ENCODE results near the gene PRPF6. TPM values are rescaled to one million over a fixed set of nuclear protein-coding genes. Genes with fewer than 3 reads are reported as not detected.

The PRPF6 gene
- total and polyA plus RNA-seq, 2 experiments from 2014 or later, result 47.1 to 54.8 TPM

DNA sequence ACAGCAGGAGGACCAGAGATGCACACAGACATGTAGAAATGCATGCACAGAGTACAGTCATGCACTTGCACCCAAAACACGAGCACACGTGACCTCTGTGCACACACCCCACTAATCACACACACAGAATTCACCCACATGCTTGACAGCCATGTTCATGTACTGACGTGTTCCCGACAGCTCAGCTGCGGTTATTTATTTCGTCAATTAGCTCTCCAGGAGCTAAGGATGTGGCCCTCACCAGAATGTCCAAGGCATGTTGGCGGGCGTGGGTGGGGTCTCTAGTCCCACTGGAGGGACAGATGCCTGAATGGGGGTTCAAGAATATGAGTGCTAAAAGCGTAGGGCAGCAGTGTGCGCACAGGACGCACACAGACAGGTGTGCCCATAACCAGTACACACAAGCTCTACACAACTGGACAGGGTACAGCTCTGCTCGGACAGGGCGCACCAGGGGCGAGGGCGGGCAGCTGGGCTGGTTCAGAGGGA lies 571 bp upstream of the PRPF6 start:
- Histone ChIP-seq H3K4me2 (ENCODE audit: unreplicated experiment) (peak overlapping the region; percentile 60), H3K9ac (peak overlapping the region; percentile 88; the same call in 1 of the 2 replicates)

DNA sequence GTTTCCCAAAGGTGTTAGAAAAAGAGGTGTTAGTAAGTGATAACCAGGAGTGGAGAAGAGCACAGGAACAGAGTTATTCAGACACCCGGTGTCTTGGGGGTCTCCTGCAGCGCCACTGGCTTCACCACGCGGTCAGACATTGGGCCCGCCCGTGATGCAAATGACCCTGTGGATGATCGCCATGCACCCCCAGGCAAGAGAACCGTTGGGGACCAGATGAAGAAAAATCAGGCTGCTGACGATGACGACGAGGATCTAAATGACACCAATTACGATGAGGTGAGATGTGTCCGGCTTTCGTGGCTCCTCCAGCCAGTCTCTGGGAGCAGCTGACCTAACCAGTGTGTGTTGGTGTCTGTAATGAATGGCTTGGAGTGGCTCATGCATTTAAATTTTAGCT lies 2.0 kb downstream of the PRPF6 start:
- no peak overlapping the region for H2AFZ ChIP-seq
- no peak overlapping the region for H3K4me3 ChIP-seq
- H3K9me2 ChIP-seq (ENCODE audit: insufficient read depth), result no peaks in the 10 kb centered on the region
- H4K20me1 ChIP-seq (ENCODE audit: insufficient read depth), result no peaks in the 10 kb centered on the region
- peaks cover 29% of the 10 kb centered on the region for H3K36me3 ChIP-seq (ENCODE audit: low read depth)
- no peak overlapping the region for H3K4me2 ChIP-seq (ENCODE audit: unreplicated experiment)
- 87 to 91% methylated on average over 14 of the region's 14 CpGs for WGBS, 2 experiments (ENCODE audit: low coverage in 1 of 2, low lambda C conversion rate in 2 of 2, missing lambda C conversion rate in 2 of 2)
- no peak overlapping the region for H3K27ac ChIP-seq
- in situ Hi-C loops (cut with MboI), result no loop called here
- H3F3A ChIP-seq (ENCODE audit: insufficient read depth), result no peaks in the 10 kb centered on the region
- H3K4me1 ChIP-seq (ENCODE audit: insufficient read depth), result peaks cover 14% of the 10 kb centered on the region
- no peak overlapping the region for H3K9ac ChIP-seq
- H3K9me3 ChIP-seq (ENCODE audit: low read depth), result no peaks in the 10 kb centered on the region
- no peak for TF ChIP-seq EZH2phosphoT487 (IDR thresholded peaks at IDR 0.05; ENCODE audit: insufficient read depth, low read depth)
- no peak for DNase-seq
- no peaks in the 10 kb centered on the region for H3K27me3 ChIP-seq (replicated peaks; ENCODE audit: insufficient read depth)
- peaks cover 47% of the 10 kb centered on the region for H3K79me2 ChIP-seq (ENCODE audit: insufficient read depth)

More for the DNA sequence above, 571 bp upstream of the PRPF6 start:
- peak overlapping the region; percentile 88 for H3K4me3 ChIP-seq
- H3K79me2 ChIP-seq (ENCODE audit: insufficient read depth), result peaks cover 42% of the 10 kb centered on the region
- H3F3A ChIP-seq (ENCODE audit: insufficient read depth), result no peaks in the 10 kb centered on the region
- no peaks in the 10 kb centered on the region for H3K9me2 ChIP-seq (ENCODE audit: insufficient read depth)
- H3K27ac ChIP-seq, result no peak overlapping the region
- H4K20me1 ChIP-seq (ENCODE audit: insufficient read depth), result no peaks in the 10 kb centered on the region
- peaks cover 14% of the 10 kb centered on the region for H3K4me1 ChIP-seq (ENCODE audit: insufficient read depth)
- peak overlapping the region; percentile 84 for H2AFZ ChIP-seq
- in situ Hi-C loops (cut with MboI), result no loop called here
- no peaks in the 10 kb centered on the region for H3K9me3 ChIP-seq (ENCODE audit: low read depth)
- whole genome bisulfite sequencing, 2 experiments (ENCODE audit: low coverage in 1 of 2, low lambda C conversion rate in 2 of 2, missing lambda C conversion rate in 2 of 2), result 74 to 75% methylated on average over 15 of the region's 15 CpGs
- no peak for DNase-seq
- no peaks in the 10 kb centered on the region for H3K27me3 ChIP-seq (replicated peaks; ENCODE audit: insufficient read depth)
- TF ChIP-seq EZH2 (IDR thresholded peaks at IDR 0.05; ENCODE audit: insufficient read depth, poor library complexity, severe bottlenecking) (no peak), EZH2phosphoT487 (IDR thresholded peaks at IDR 0.05; ENCODE audit: insufficient read depth, low read depth) (no peak)
- H3K36me3 ChIP-seq (ENCODE audit: low read depth), result peaks cover 18% of the 10 kb centered on the region

DNA sequence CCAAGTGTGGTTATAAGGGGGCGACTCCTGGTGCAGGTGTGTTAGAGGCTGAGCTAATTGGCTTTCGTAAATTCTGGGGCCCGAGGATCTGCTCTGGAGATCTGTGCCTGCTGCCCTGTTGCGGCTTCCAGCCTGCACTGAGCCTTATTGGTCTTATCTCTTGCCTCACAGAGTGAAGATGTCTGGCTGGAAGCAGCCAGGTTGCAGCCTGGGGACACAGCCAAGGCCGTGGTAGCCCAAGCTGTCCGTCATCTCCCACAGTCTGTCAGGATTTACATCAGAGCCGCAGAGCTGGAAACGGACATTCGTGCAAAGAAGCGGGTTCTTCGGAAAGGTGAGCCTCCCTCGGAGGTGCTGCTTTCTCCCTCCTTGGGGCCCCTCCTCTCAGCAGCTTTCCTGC lies 20.0 kb downstream of the PRPF6 start:
- no peaks in the 10 kb centered on the region for H3F3A ChIP-seq (ENCODE audit: insufficient read depth)
- H3K36me3 ChIP-seq (ENCODE audit: low read depth), result peaks cover 18% of the 10 kb centered on the region; the same call in 1 of the 2 replicates
- no peak overlapping the region for H3K9ac ChIP-seq
- TF ChIP-seq EZH2 (IDR thresholded peaks at IDR 0.05; ENCODE audit: insufficient read depth, poor library complexity, severe bottlenecking), result no peak
- TF ChIP-seq EZH2phosphoT487 (IDR thresholded peaks at IDR 0.05; ENCODE audit: insufficient read depth, low read depth), result no peak
- H3K27ac ChIP-seq, result no peak overlapping the region
- no peak overlapping the region for H3K4me3 ChIP-seq
- no peaks in the 10 kb centered on the region for H3K4me1 ChIP-seq (ENCODE audit: insufficient read depth)
- no peak overlapping the region for H2AFZ ChIP-seq
- no peaks in the 10 kb centered on the region for H4K20me1 ChIP-seq (ENCODE audit: insufficient read depth)
- H3K79me2 ChIP-seq (ENCODE audit: insufficient read depth), result no peaks in the 10 kb centered on the region; the same call in 1 of the 2 replicates
- WGBS, 2 experiments (ENCODE audit: low coverage in 1 of 2, low lambda C conversion rate in 2 of 2, missing lambda C conversion rate in 2 of 2), result 92 to 93% methylated on average over 12 of the region's 12 CpGs
- DNase-seq, result no peak
- no peak overlapping the region for H3K4me2 ChIP-seq (ENCODE audit: unreplicated experiment)
- no peaks in the 10 kb centered on the region for H3K27me3 ChIP-seq (replicated peaks; ENCODE audit: insufficient read depth)
- no peaks in the 10 kb centered on the region for H3K9me2 ChIP-seq (ENCODE audit: insufficient read depth)
- H3K9me3 ChIP-seq (ENCODE audit: low read depth), result no peaks in the 10 kb centered on the region
- in situ Hi-C loops (cut with MboI), result no loop called here

GRCh38 chr20:64001607-64002011 lies 20.7 kb downstream of the PRPF6 start:
- no peak for DNase-seq
- H3K4me1 ChIP-seq (ENCODE audit: insufficient read depth), result no peaks in the 10 kb centered on the region
- no peak overlapping the region for H3K27ac ChIP-seq
- H3K9ac ChIP-seq, result no peak overlapping the region
- no peak overlapping the region for H3K4me3 ChIP-seq
- no peak overlapping the region for H2AFZ ChIP-seq
- H3F3A ChIP-seq (ENCODE audit: insufficient read depth), result no peaks in the 10 kb centered on the region
- TF ChIP-seq EZH2 (IDR thresholded peaks at IDR 0.05; ENCODE audit: insufficient read depth, poor library complexity, severe bottlenecking), result no peak
- no peak for TF ChIP-seq EZH2phosphoT487 (IDR thresholded peaks at IDR 0.05; ENCODE audit: insufficient read depth, low read depth)
- no peaks in the 10 kb centered on the region for H3K27me3 ChIP-seq (replicated peaks; ENCODE audit: insufficient read depth)
- in situ Hi-C loops (cut with MboI), result no loop called here
- no peaks in the 10 kb centered on the region for H3K9me2 ChIP-seq (ENCODE audit: insufficient read depth)
- H4K20me1 ChIP-seq (ENCODE audit: insufficient read depth), result no peaks in the 10 kb centered on the region
- no peak overlapping the region for H3K4me2 ChIP-seq (ENCODE audit: unreplicated experiment)
- no peaks in the 10 kb centered on the region for H3K9me3 ChIP-seq (ENCODE audit: low read depth)
- 83 to 87% methylated on average over 11 of the region's 11 CpGs for WGBS, 2 experiments (ENCODE audit: low coverage in 1 of 2, low lambda C conversion rate in 2 of 2, missing lambda C conversion rate in 2 of 2)
- no peaks in the 10 kb centered on the region; the same call in 1 of the 2 replicates for H3K79me2 ChIP-seq (ENCODE audit: insufficient read depth)
- peaks cover 16% of the 10 kb centered on the region; the same call in 1 of the 2 replicates for H3K36me3 ChIP-seq (ENCODE audit: low read depth)
